HG02678 (cell line): ENCODE data around the gene JOSD2.

Experiments used
- ATAC-seq: cut with Tn5 transposase; IDR thresholded peaks from one replicate; pipeline ENCODE4 v1.9.1; 2021; ENCODE audit warnings: mild to moderate bottlenecking, moderate library complexity; ENCODE audit not compliant: unreplicated experiment

JOSD2 gene

GRCh38 chr19:50496189-50497021, 14.6 kb downstream of the JOSD2 start:
- no peak for ATAC-seq

GRCh38 chr19:50495020-50495531, 15.9 kb downstream of the JOSD2 start:
- ATAC-seq: no peak

DNA sequence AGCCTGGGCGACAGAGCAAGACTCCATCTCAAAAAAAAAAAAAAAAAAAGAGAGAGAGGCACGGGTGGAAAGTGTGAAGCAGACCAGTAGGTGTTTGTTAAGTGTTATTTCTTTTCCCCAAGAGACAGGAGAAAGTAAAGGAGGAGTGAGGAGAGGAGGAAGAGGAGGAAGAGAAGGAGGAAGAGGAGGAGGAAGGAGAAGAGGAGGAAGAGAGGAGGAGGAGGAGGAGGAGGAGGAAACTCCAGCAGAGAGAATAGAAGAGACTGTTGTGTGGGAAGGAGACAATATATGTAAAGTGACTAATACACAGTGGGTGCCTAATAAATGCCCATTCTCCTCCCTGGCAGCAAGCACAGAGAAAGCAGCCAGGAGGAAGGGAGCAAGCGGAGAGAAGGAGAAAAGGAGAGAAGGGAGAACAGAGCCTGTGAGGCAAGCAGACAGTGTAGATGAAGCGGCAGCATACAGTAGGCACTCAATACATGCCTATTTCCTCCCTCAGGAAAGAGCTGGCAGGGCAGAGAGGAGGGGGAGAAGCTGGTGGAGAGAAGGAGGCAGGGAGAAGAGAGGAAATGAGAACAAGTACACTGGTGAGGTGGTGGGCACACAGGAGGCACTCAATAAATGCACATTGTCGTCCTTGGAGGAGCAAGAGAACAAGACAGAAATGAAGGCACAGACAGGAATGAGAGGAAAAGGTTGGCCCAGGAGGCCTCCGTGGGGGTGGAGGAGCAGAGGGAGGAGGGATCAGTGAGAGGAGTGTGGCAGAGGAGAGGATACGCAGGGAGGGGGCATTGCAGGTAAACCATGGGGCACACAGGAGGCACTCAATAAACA, 16.6 kb downstream of the JOSD2 start:
- no peak for ATAC-seq

GRCh38 chr19:50493171-50493570, 17.8 kb downstream of the JOSD2 start:
- ATAC-seq: no peak

- ATAC-seq: no peak
These were observed 18.5 kb downstream of the JOSD2 start for GRCh38 chr19:50492303-50493052.

- ATAC-seq: no peak
These were observed 20.0 kb downstream of the JOSD2 start for GRCh38 chr19:50490991-50491472.

- no peak for ATAC-seq
These were observed 20.6 kb downstream of the JOSD2 start for GRCh38 chr19:50490411-50490811.

- no peak for ATAC-seq
These were observed 21.5 kb downstream of the JOSD2 start for GRCh38 chr19:50489461-50490011.

GRCh38 chr19:50488389-50489194, 22.4 kb downstream of the JOSD2 start:
- no peak for ATAC-seq

DNA sequence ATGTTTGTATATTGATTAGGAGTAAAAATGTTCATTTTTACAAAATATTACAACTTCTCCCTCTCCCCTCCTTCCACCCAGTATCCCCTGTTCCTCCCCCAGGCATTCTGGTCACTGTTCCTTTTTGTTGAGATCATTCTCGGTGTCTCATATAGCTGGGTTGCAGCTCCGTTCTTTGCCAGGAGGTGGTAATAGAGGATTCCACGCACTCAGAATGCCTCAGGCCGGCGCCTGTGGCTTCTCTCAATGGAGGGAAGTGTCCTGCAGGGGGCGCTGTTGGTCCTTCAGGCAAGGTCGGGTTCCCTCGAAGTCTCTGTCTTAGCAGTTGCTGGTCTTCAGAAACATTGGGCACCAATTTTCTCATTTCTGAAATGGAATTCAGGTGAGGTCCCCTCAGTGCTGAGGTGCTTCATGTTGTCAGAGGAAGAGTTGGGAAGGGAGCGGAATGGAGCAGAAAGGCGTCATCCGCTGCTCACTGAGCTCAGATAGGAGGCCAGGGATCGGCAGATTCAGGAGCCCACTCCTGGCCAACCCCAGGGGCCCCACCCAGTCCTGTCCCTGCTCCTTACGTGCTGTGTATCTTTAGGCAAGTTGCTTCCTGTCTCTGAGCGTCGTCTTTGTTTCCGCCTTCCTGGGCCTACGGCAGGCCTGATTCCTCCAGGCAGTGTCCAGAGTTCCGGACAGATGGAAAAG, 24.0 kb downstream of the JOSD2 start:
- ATAC-seq: no peak

- ATAC-seq: no peak
These were observed 25.6 kb downstream of the JOSD2 start for GRCh38 chr19:50485284-50485955.

GRCh38 chr19:50482916-50483315, 28.1 kb downstream of the JOSD2 start:
- no peak for ATAC-seq

GRCh38 chr19:50482271-50482855, 28.6 kb downstream of the JOSD2 start:
- ATAC-seq: no peak

DNA sequence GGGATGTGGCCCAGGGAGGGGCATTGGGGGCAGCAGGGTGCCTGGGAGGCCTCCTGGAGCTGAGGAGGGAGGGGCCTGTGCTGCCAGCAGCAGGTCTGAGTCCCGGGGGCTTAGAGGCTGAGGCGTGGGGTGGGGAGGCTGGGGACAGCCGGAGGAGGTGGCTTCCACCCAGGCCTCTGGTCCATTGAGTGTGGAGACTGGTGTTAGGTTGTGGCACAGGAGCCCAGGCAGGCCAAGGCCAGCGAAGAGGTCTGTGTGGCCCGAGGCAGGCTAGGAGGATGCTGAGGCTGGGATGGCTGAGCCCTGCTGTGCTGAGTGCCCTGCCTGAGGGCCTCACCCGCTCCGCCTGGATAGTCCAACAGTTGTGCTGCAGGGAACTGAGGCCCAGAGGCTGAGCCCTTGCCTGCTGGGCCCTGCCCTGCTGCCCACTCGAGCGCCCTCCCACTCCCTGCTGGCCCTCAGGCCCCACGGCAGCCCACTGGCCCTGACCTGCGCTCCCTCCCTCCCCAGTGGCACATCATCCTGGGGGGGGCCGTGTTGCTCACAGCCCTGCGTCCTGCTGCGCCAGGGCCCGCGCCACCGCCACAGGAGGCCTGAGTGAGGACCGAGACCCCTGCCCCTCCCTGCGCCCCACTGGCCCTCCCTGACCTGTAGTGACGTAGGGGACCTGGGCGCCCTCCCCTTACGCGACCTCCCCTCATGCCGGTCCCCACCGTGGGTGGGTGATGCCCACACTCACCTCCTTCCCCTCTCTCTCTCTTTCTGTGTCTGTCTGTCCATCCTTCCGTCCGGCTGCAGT, 29.4 kb downstream of the JOSD2 start:
- ATAC-seq: no peak

DNA sequence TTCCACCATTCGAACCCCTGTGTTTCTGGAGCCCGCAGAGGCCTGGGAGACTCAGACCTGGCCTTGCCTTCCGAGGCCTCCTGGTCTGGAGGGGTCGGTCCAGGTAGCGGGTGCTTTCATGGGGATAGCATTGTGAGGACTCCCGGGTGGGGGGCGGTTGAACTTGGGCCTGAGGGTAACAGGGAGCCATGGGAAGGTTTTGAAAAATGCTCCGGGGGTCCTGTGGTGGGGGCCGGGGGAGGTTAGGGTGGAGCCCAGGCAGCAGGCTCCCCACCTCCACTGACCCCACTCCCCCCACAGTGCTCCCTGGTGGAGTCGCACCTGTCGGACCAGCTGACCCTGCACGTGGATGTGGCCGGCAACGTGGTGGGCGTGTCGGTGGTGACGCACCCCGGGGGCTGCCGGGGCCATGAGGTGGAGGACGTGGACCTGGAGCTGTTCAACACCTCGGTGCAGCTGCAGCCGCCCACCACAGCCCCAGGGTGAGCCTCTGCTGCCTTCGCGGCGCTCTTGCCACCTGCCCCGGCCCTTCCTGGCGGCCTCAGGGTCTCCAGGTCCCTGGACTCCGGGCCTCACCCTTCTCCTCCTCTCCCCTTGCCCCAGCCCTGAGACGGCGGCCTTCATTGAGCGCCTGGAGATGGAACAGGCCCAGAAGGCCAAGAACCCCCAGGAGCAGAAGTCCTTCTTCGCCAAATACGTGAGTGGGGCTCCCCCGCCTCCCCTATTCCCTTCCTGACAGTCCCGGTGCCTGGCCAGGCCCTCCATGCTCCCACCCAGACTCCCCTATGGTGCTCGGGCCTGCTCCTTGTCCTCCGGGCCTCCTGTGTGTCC, 30.5 kb downstream of the JOSD2 start:
- ATAC-seq: no peak

DNA sequence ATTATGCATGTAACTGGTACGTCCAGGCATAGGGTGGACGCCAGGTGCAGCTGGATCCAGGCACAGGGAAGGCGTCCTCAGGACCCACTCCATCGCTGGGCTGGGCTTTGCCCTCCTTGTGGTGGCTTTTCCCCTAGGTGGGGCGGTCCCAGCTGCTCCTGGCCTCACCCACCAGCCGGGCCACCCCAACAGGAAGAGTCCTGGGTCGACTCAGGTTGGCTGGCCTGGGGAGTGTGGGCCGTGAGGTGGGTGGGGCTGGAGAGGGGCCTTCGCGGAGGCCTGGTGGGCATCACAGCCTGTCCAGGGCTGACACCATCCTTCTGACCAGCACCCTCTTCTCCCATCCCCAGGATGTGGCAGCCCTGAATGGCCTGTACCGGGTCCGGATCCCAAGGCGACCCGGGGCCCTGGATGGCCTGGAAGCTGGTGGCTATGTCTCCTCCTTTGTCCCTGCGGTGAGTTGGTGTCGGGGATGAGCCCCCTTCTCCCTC, 31.2 kb downstream of the JOSD2 start:
- no peak for ATAC-seq
